ENCODE results near the gene DBH.

The DBH gene
- 0 to 0.72 reads per million in 2 experiments for total RNA-seq

GRCh38 chr9:133635533-133636531, at the start of gene DBH:
TSS of gene DBH (plus strand) at chr9:133636363. CDS start at chr9:133636372, 9 bp downstream.
- DNase-seq (ENCODE audit: low read depth): no peak

- no peak for DNase-seq (ENCODE audit: low read depth)
These were observed 49.1 kb upstream of the DBH start for GRCh38 chr9:133587051-133587450.

- no peak for DNase-seq (ENCODE audit: low read depth)
These were observed 48.7 kb upstream of the DBH start for GRCh38 chr9:133587466-133587865.

DNA sequence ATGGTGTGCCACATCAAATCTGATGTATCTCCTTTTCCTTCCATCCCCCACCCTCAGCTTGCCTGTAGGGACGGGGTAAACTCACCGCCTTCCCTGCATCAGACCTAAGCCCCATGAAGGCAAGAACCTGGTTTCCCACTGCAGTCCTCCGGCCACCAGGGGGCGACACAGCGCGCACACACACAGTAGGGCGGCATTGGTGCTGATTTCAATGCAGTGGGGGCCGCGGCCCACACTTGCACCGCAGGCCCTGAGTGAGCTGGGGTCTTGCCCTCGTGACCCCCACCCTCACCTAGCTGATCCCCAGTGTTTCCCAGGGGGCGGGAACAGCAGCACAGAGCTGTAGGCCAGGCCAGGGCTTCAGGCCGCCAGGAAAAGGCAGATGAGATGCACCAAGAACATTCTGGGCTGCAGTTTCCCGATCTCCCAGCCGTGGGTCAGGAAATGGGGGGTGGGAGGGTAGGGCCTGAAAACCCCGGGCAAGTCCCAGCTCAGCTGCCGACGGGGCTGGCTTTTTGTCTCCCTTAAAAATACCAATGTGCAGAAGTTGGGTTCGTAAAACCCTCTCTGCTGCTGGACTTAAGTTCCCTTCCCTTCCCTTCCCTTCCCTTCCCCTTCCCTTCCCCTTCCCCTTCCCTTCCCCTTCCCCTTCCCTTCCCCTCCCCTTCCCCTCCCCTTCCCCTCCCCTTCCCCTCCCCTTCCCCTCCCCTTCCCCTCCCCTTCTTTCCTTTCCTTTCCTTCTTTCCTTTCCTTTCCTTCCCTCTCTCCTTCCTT, 46.5 kb upstream of the DBH start:
- peak; percentile 16 for DNase-seq (ENCODE audit: low read depth)

DNA sequence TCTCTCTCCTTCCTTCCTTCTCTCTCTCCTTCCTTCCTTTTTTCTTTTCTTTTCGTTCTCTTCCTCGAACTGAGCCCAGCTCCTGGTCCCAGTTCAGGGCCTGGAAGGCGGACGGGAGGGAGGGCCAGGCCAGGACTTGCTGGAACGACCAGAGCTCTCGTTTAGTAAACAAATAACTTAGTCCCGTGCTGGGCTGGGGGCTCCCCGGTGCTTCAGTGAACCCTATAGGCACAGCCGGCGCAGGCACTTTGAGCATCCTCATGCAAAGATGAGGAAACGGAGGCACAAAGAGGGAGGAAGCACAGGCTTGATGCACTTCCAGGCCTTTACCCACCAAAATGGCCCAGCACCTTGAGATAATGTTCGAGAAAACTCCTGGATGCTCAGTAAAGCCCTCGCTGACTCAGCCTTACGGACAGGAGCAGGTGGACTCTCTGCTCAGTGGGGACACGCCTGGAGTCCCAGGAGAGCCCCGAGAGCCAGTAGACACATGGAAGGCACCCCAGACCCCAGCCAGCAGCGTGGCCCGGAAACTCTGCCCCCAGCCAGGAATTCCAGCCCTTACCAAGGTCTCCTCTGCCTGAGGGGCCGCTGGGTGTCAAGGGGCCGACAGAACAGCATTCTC, 45.8 kb upstream of the DBH start:
- no peak for DNase-seq (ENCODE audit: low read depth)

DNA sequence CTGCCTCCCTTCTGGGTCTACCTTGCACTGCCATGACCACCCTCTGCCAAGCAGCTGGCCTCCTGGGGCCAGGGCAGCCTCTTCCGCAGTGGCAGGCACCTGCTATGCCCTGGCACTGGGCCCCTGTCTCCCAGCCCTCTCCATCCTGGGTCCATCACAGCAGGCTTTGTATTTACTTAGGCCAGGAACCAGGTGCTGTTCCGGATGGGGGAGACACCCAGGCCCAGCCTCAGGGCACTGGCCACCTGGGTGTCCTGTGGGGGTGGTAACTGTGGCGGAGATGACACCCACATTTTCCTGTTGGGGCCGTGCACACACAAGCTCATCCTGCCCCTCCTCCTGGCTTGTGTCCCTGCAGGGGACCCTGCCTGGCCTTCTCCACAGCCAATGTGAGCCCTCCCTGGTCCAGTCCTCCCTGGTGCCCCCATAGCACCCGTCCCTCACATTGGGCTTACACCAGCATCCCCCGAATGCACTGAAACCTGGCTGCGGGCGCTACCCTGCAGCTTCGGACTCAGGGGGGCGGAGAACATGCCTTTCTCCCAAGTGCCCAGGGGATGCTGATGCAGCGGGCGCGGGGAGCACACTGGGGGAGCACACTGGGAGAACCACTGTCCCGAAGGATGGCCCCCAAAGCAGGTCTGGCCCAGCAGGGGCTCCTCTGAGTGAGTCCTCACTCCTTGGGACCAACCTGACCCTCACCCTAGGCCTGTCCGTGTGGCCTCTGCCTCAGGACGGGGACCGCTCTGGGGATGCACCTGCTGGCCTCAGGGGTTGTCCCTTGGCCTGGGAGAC, 44.9 kb upstream of the DBH start:
- DNase-seq (ENCODE audit: low read depth): no peak

DNA sequence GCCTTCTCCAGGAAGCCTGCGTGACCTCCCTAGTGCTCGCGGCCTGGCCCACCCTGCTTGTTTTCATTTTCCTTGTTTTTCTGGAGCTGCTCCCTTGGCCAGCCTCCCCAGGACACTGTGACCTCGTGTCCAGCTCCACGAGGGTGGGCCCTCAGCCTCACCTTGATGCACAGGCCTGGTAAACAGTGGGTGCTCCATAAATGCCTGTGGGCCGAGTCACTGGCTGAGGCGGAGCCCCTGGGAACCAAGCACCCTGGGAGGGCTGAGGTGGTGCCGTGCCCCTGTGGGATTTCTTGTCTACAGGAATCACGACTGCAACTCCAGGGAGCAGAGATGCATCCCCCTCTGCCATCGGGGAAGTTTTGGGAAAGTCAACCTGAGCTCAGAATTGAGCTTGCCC, 44.2 kb upstream of the DBH start:
- no peak for DNase-seq (ENCODE audit: low read depth)

DNA sequence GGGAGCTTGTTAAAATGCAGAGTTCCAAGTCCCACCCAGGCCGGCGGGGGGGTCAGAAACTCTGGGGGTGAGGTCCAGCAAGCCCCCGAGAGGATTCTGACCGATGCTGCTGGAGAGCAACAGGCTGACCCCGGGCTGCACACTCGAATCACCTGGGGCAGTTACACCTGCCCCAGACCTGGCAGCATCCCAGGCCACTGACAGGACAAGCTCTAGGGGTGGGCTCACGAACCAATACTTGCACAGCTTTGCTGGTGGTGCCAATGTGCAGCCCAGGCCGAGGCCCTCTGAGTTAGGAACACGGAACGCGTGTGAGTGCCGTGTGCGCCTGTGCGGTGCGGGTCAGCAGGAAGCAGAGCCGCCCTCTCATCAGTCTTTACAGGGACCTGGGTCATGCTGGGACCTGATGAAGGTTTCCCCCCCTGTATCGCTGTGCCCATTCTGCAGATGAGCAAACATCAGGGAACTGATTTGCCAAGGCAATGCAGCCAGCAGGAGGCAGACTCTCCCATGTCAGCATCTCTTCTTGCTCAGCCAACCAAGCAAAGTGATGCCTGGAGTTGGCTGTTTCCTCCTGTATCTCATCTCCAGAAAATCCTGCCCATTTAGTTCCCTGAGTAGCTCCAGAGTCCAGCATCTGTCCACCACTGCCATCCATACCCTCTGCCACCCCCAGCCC, 43.3 kb upstream of the DBH start:
- peak; percentile 7 for DNase-seq (ENCODE audit: low read depth)

GRCh38 chr9:133593587-133594253, 42.4 kb upstream of the DBH start:
- DNase-seq (ENCODE audit: low read depth): no peak

DNA sequence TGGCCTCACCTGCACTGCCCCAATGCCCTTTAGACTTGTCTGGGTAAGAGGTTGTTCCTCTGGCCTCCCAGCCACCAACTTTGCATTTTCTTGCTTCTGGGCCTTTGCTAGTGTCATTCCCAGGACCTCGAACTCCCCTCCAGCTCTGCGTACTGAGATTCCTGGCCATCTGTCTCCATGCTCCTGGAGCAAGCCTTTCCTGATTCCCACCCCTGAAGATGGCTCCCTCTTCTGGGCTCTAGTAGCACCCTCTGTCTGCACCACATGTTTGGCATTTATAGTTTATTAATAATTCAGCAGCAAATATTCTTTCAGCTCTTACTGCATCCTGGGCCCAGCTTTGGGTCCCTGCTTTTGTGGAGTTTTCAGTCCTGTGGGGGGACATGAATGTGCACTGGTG, 41.9 kb upstream of the DBH start:
- no peak for DNase-seq (ENCODE audit: low read depth)

- DNase-seq (ENCODE audit: low read depth): no peak
These were observed 40.3 kb upstream of the DBH start for GRCh38 chr9:133595910-133596309.

GRCh38 chr9:133597316-133597957, 38.7 kb upstream of the DBH start:
- no peak for DNase-seq (ENCODE audit: low read depth)

DNA sequence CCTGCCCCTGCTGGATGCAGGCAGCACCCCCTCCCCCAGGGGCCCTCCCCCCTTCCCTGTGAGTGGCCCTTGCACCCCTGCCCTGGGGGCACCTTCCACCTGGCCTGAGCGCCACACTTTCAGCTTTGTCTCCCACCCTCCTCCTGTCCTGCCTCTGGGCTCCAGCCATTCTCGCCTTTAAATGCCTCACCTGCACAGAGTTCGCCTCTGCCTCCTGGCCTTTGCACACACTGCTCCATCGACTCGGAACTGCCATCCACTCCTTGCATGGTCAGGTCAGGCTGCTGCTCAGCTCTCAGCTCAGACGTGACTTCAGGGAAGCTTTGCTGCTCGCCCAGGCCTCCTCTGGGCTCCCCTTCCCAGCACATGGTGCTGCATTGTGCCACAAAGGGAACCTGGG, 37.2 kb upstream of the DBH start:
- DNase-seq (ENCODE audit: low read depth): no peak

DNA sequence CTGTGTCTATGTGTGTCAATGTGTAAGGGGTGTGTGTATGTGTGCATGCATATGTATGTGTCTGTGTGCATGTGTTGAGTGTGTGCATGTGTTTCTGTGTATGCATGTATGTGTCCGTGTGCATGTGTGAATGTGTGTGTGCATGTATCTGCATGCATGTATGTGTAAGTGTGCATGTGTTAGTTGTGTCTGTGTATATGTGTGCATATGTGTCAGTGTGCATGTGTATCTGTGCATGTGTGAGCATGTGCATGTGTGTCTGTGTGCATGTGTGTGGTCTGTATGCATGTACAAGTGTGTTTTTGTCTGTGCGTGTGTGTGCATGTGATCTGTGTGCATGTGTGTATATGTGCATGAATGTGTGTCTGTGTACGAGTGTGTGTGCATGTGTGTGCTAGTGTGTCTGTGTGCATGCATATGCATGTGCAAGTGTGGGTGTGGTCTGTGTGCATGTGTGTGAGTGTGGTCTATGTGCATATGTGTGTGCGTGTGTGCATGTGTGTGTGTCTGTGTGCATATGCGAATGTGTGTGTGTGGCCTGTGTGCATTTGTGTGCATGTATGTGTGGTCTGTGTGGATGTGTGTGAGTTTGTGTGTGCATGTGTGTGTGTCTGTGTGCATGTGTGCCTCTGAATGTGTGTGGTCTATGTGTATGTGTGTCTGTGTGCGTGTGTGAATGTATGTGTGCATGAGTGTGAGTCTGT, 36.5 kb upstream of the DBH start:
- no peak for DNase-seq (ENCODE audit: low read depth)

GRCh38 chr9:133600739-133601138, 35.4 kb upstream of the DBH start:
- no peak for DNase-seq (ENCODE audit: low read depth)

GRCh38 chr9:133601746-133602145, 34.4 kb upstream of the DBH start:
- no peak for DNase-seq (ENCODE audit: low read depth)

GRCh38 chr9:133602277-133602676, 33.9 kb upstream of the DBH start:
- no peak for DNase-seq (ENCODE audit: low read depth)

DNA sequence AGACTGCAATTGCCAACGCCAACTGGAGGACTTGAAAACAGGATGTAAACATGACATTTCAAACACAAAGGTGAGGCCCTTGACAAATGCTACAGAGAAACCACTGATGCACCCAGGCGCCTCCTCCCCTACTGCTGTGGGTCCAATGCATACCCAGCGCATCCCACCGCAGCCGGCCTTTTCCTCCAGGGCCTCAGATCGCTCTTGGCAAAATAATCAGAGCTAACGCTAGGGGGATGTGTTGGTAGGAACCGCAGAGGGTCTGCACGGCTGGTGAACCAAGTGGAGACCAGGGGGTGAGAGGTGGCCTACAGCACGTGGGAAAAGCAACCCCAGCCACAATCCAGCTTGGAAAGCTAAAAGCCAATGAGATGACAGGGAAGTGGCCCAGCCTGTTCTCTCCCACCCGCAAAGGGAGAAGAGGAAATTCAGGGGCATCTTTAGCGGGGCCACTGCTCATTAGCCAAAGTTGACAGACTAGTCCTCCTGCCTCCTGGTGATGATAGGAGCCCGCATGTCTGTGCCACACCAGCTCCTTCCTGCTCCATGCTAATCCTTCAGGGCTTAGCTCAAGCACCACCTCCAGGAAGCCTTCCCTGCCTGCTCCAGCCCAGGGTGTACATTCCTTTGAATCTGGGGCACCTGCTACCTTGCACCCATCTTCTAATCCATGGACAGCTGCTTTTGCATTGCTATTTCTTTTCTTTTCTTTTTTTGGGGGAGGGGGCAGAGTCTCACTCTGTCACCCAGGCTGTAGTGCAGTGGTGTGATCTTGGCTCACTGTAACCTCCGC, 32.8 kb upstream of the DBH start:
- DNase-seq (ENCODE audit: low read depth): no peak
